NCI-H2227 treated with DMSO at 0.1 percent for 48 hours (cell line): ENCODE data around the gene SHISAL1.
"Not testable (repeated sequence)": the region's sequence is repeated elsewhere in the genome, so short reads cannot be mapped to it uniquely, and the experiment has no call there.

Source experiments
- DNase-seq: peaks from one replicate; lab custom pipeline; 2025; lab: John Stamatoyannopoulos, UW

Gene SHISAL1

DNA sequence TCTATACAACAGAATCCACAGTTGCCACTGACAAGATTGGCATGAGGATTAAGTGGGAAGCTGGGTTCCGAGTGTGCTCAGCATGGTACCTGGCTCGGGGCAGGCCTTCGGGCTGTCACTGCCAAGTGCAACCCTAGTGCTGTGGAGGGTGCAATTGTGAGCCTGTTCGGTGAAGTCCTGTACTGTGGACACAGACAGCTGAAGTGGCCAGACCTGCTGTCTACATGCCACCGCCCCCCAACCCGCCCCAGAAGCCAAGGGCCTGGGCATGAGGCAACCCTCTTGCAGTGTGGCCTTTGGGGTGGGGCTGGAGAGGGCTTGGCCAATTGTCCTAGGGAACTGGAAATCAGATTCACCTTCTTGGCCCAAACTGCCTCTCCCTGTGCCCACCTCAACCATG, 15.6 kb upstream of the SHISAL1 start:
- DNase-seq: no peak

DNA sequence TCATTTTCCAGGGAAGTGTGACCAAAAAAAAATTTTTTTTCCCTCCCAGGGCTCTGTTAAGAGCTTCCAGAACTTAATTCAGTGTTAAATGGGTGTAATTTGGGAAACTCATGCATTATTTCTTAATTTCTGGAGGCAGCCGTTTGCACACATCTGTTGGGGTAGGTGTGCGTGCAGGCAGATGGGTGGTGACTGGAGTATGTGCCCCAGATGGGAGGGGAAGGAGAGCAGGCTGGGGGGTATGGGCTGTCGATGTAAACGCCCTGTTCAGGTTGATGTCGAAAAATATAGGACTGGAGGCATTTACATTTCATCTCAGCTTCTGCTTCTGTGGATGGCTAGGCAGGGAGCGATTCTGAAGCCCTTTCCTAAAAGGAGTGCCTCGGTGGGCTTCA, 13.7 kb upstream of the SHISAL1 start:
- no peak for DNase-seq

DNA sequence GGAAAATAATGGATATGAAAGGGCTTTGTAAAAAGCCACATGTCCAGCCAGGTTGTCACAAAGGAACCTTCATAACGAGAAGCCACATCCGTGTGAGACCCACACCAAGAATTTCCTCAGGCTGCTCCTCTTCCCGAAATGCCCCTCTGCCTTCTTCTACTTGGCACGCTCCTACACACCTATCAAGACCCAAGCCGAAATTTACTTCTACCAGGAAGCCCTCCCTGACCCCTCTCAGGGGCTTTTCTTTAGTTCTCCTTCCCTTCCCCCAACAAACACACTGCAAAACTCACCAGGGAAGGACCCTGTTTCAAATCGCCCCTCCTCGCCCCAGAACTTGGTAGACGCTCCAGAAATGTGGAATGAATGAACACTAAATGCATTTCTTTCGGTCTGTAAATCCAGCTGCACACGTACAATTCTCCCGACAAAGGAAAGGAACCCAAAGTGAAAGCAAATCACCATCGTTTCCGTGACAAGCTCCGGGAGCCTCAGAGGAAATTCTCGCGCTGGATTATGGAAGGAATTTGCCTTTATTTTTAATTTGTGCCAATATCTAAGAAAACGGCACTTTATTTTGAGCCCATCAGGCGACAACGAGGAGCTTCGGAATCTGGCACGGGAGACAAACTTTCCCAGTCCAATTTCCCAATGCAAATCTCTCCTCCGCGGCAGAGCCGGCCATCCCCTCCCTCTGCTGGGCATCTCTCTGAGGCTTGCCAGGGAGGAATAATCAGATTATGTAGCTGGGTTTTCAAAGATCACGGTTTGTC, 13.2 kb upstream of the SHISAL1 start:
- DNase-seq: no peak

- DNase-seq: not testable (repeated sequence)
Measured at GRCh38 chr22:44323140-44323790, 10.5 kb upstream of the SHISAL1 start.

DNA sequence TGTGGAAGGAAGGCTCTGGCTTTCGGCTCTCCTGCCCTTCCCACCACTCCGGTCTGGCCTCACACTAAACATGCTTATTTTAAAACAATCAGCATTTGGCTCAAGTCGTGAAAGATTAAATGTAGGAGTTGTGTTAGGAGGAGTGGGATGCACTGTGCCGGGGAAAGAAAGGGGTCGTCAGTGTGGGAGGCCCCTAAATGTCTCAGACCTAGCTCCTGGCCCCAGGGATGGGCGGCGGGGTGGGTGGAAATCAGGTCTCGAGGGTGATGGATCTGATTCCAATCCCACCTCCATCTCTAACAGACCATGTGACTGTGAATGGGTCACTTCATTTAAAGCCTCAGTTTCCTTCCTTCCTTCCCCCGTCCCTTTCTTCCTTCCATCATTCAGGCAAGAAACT, 6.9 kb upstream of the SHISAL1 start:
- DNase-seq: no peak

DNA sequence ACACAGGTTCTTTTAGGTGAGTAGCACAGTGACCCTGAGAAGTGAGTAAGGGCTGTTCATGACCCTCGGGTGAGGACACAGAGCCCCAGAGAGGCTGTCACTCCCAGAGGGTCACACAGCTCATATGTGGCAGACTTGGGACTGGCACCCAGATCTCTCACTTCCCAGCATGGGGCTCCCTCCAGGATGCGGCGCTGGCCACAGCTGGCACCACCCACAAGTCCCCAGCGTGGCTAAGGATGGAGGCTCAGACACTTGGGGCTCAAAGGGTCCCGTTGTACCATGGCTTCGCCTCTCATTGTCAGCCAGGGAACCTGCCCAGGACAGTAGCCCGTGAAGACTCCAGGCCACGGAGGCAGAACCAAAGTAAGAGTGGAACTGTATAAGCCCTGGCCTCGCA, 6.0 kb upstream of the SHISAL1 start:
- no peak for DNase-seq

- no peak for DNase-seq
Measured at GRCh38 chr22:44317886-44318637, 5.3 kb upstream of the SHISAL1 start.

DNA sequence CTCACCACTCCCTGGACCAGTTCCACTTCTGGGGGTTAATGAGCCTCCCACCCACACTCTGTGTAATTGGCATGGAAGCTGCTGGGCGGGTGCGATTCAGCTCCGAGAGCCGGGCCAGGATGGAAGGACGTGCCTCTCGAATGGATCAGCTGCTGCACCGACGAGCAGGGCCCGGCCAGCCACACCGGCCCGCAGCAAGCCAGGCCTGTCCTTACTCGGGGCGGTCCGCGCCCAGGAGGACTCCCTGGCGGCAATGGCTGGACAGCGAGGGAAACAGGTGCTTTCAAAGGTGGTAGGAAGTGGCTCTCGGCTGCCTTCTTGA, 4.3 kb upstream of the SHISAL1 start:
- no peak for DNase-seq

- DNase-seq: no peak
Measured at GRCh38 chr22:44316393-44317122, 3.8 kb upstream of the SHISAL1 start.

- no peak for DNase-seq
Measured at GRCh38 chr22:44314425-44315067, 1.8 kb upstream of the SHISAL1 start.

DNA sequence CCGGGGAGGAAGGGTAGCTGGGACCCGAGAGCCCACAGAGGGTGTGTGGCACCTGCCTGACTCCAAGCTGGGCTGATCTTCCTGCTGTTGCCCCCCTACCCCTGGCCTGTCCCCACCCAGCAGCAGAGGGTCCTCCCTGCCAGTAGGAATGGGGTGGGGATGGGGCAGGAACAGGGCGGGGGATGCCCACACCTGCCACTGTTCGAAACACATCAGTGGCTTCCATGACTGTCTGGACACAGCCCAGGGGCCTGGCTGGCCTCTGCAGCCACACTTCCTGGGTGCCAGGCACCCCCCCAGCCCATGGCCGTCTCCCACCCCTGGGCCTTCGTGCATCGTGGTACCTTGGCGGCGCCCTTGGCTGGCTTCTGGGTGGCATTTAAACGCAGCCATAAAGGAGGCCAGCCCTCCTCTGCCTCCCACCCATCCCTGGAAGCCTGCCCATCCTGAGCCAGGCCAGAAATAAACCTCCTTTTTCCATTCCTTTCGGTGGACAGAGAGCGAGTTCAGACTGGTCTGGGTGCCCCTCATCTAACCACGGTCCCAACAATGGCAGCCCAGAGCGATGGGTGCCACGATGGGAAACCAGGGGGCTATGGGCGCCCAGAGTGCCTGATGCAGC, 745 bp upstream of the SHISAL1 start:
- DNase-seq: no peak

DNA sequence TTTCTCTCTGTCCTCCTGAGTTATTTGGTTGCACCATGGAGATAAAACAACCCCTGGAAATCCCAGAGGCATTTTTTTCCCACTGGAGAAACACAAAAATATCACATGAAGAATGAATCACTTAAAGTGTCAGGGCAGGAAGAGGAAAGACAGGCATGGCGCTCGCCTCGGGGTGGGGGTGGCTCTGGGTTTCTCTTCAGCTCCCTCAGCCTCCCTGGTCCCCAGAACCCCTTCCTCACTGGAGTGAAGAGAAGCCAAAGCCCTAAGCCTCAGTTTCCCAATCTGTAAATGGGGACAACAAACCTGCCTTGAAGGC, 938 bp downstream of the SHISAL1 start:
- no peak for DNase-seq

GRCh38 chr22:44311104-44311854, 1.5 kb downstream of the SHISAL1 start:
- DNase-seq: no peak

- no peak for DNase-seq
Measured at GRCh38 chr22:44309647-44310046, 3.1 kb downstream of the SHISAL1 start.

- no peak for DNase-seq
Measured at GRCh38 chr22:44309137-44309536, 3.6 kb downstream of the SHISAL1 start.

DNA sequence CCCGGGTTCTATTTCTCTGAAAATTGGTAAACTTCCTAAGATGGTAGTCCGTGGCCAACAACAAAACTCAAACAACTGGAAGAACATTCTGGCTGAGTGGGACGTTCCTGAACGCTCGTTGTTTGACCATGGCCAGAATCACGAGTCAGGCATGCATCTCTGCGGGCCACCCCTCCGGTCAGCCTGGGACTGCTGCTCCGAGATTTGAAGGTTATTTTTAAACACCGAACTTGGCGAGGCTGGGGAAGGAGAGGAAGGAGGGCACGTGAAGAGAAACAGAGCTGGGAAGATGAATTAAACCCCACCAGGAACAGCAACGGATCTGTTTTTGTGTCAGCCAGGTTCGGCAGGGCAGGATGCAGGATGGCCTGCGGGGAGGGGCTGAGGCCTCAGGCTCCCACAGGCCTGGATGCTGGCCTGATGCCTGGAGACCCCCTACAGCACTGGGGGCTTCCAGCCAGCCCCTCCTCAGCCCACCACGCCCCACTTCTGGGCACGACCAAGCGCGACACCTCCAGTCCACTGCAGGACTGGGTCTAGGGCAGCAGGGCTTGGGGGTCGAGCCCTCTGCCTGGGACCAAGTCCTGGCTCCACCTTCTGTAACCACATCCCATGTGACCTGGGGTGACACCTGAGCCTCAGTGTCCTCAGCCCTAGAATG, 5.1 kb downstream of the SHISAL1 start:
- no peak for DNase-seq

DNA sequence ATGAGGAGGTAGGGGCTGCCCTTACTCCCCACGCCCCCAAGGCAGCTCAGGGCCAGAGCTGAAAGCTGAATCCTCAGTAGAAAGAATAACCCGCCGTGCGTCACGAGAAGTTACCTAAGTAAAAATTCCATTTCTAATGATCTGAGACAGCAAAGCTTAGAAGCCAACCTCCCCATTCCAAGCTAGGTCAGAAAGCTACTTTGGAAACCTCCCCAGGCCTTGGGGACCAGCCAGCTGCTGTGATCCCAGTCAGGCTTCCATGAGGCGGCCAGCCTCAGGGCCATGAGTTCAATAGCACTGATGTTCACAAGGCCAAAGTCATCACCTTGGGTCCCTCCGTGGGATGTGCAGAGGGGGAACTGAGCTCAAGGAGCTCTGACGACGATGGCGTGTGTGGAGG, 6.9 kb downstream of the SHISAL1 start:
- no peak for DNase-seq

- no peak for DNase-seq
Measured at GRCh38 chr22:44305455-44305854, 7.3 kb downstream of the SHISAL1 start.

GRCh38 chr22:44304911-44305310, 7.8 kb downstream of the SHISAL1 start:
- no peak for DNase-seq

- DNase-seq: no peak
Measured at GRCh38 chr22:44304354-44304753, 8.4 kb downstream of the SHISAL1 start.
